ENCODE data around the gene FAM43B.

Gene FAM43B

GRCh38 chr1:20574686-20575540 lies 22.5 kb downstream of the FAM43B start:
- peak; percentile 6 to 14 (median 11) for DNase-seq
- no peaks in the 10 kb centered on the region for H3K36me3 ChIP-seq (ENCODE audit: control insufficient read depth, insufficient read depth, low read length)

GRCh38 chr1:20575541-20576336 lies 23.4 kb downstream of the FAM43B start:
- H3K9me3 ChIP-seq (ENCODE audit: control insufficient read depth, low read length), result no peaks in the 10 kb centered on the region
- no peaks in the 10 kb centered on the region for H3K36me3 ChIP-seq (ENCODE audit: control insufficient read depth, insufficient read depth, low read length)
- no peak overlapping the region for H3K4me3 ChIP-seq (ENCODE audit: insufficient read depth, low read depth, low read length, poor library complexity, severe bottlenecking)
- H3K4me1 ChIP-seq (ENCODE audit: control insufficient read depth, insufficient read depth, low read length, poor library complexity, severe bottlenecking), result no peaks in the 10 kb centered on the region
- no peak overlapping the region for H3K27ac ChIP-seq (ENCODE audit: insufficient read depth, low read length, poor library complexity, severe bottlenecking)
- no peaks in the 10 kb centered on the region for H3K27me3 ChIP-seq (replicated peaks; ENCODE audit: control insufficient read depth, insufficient read depth, low read length, poor library complexity, severe bottlenecking)
- DNase-seq, result no peak

More at GRCh38 chr1:20574686-20575540, 22.5 kb downstream of the FAM43B start:
- Histone ChIP-seq H3K4me3 (ENCODE audit: insufficient read depth, low read depth, low read length, poor library complexity, severe bottlenecking) (no peak overlapping the region), H3K9me3 (ENCODE audit: control insufficient read depth, low read length) (no peaks in the 10 kb centered on the region), H3K27ac (ENCODE audit: insufficient read depth, low read length, poor library complexity, severe bottlenecking) (no peak overlapping the region), H3K27me3 (replicated peaks; ENCODE audit: control insufficient read depth, insufficient read depth, low read length, poor library complexity, severe bottlenecking) (no peaks in the 10 kb centered on the region), H3K4me1 (ENCODE audit: control insufficient read depth, insufficient read depth, low read length, poor library complexity, severe bottlenecking) (no peaks in the 10 kb centered on the region)

GRCh38 chr1:20578062-20578461 lies 25.7 kb downstream of the FAM43B start:
- DNase-seq, result no peak
- H3K9me3 ChIP-seq (ENCODE audit: control insufficient read depth, low read length), result no peaks in the 10 kb centered on the region
- no peak overlapping the region for H3K4me3 ChIP-seq (ENCODE audit: insufficient read depth, low read depth, low read length, poor library complexity, severe bottlenecking)
- H3K36me3 ChIP-seq (ENCODE audit: control insufficient read depth, insufficient read depth, low read length), result no peaks in the 10 kb centered on the region
- H3K27ac ChIP-seq (ENCODE audit: insufficient read depth, low read length, poor library complexity, severe bottlenecking), result no peak overlapping the region
- no peaks in the 10 kb centered on the region for H3K4me1 ChIP-seq (ENCODE audit: control insufficient read depth, insufficient read depth, low read length, poor library complexity, severe bottlenecking)
- H3K27me3 ChIP-seq (replicated peaks; ENCODE audit: control insufficient read depth, insufficient read depth, low read length, poor library complexity, severe bottlenecking), result no peaks in the 10 kb centered on the region

GRCh38 chr1:20578721-20579395 lies 26.5 kb downstream of the FAM43B start:
- DNase-seq, result no peak
- no peak overlapping the region for H3K4me3 ChIP-seq (ENCODE audit: insufficient read depth, low read depth, low read length, poor library complexity, severe bottlenecking)
- H3K27me3 ChIP-seq (replicated peaks; ENCODE audit: control insufficient read depth, insufficient read depth, low read length, poor library complexity, severe bottlenecking), result no peaks in the 10 kb centered on the region
- no peaks in the 10 kb centered on the region for H3K36me3 ChIP-seq (ENCODE audit: control insufficient read depth, insufficient read depth, low read length)
- no peaks in the 10 kb centered on the region for H3K9me3 ChIP-seq (ENCODE audit: control insufficient read depth, low read length)
- H3K4me1 ChIP-seq (ENCODE audit: control insufficient read depth, insufficient read depth, low read length, poor library complexity, severe bottlenecking), result no peaks in the 10 kb centered on the region
- H3K27ac ChIP-seq (ENCODE audit: insufficient read depth, low read length, poor library complexity, severe bottlenecking), result no peak overlapping the region

GRCh38 chr1:20584890-20585289 lies 32.5 kb downstream of the FAM43B start:
- H3K4me3 ChIP-seq (ENCODE audit: insufficient read depth, low read depth, low read length, poor library complexity, severe bottlenecking), result no peak overlapping the region
- peaks cover 7% of the 10 kb centered on the region for H3K27me3 ChIP-seq (replicated peaks; ENCODE audit: control insufficient read depth, insufficient read depth, low read length, poor library complexity, severe bottlenecking)
- H3K9me3 ChIP-seq (ENCODE audit: control insufficient read depth, low read length), result no peaks in the 10 kb centered on the region
- H3K4me1 ChIP-seq (ENCODE audit: control insufficient read depth, insufficient read depth, low read length, poor library complexity, severe bottlenecking), result no peaks in the 10 kb centered on the region
- H3K36me3 ChIP-seq (ENCODE audit: control insufficient read depth, insufficient read depth, low read length), result no peaks in the 10 kb centered on the region
- no peak for DNase-seq
- H3K27ac ChIP-seq (ENCODE audit: insufficient read depth, low read length, poor library complexity, severe bottlenecking), result no peak overlapping the region

GRCh38 chr1:20586953-20587660 lies 34.7 kb downstream of the FAM43B start:
- no peak for DNase-seq
- Histone ChIP-seq H3K36me3 (ENCODE audit: control insufficient read depth, insufficient read depth, low read length) (no peaks in the 10 kb centered on the region), H3K27ac (ENCODE audit: insufficient read depth, low read length, poor library complexity, severe bottlenecking) (no peak overlapping the region), H3K4me1 (ENCODE audit: control insufficient read depth, insufficient read depth, low read length, poor library complexity, severe bottlenecking) (no peaks in the 10 kb centered on the region), H3K27me3 (replicated peaks; ENCODE audit: control insufficient read depth, insufficient read depth, low read length, poor library complexity, severe bottlenecking) (peaks cover 8% of the 10 kb centered on the region), H3K9me3 (ENCODE audit: control insufficient read depth, low read length) (no peaks in the 10 kb centered on the region), H3K4me3 (ENCODE audit: insufficient read depth, low read depth, low read length, poor library complexity, severe bottlenecking) (no peak overlapping the region)

- peaks cover 8% of the 10 kb centered on the region for H3K27me3 ChIP-seq (replicated peaks; ENCODE audit: control insufficient read depth, insufficient read depth, low read length, poor library complexity, severe bottlenecking)
- no peaks in the 10 kb centered on the region for H3K9me3 ChIP-seq (ENCODE audit: control insufficient read depth, low read length)
- no peak overlapping the region for H3K4me3 ChIP-seq (ENCODE audit: insufficient read depth, low read depth, low read length, poor library complexity, severe bottlenecking)
- no peak for DNase-seq
- H3K36me3 ChIP-seq (ENCODE audit: control insufficient read depth, insufficient read depth, low read length), result no peaks in the 10 kb centered on the region
- no peaks in the 10 kb centered on the region for H3K4me1 ChIP-seq (ENCODE audit: control insufficient read depth, insufficient read depth, low read length, poor library complexity, severe bottlenecking)
- H3K27ac ChIP-seq (ENCODE audit: insufficient read depth, low read length, poor library complexity, severe bottlenecking), result no peak overlapping the region
Measured at GRCh38 chr1:20587661-20588053, 35.3 kb downstream of the FAM43B start.

GRCh38 chr1:20588634-20589225 lies 36.4 kb downstream of the FAM43B start, which contains the start of gene CDA:
Gene CDA (plus strand): TSS chr1:20589097. CDS start chr1:20589130, 33 bp downstream.
- no peak within 1 kb of the TSS for H3K27ac ChIP-seq (ENCODE audit: insufficient read depth, low read length, poor library complexity, severe bottlenecking)
- H3K4me1 ChIP-seq (ENCODE audit: control insufficient read depth, insufficient read depth, low read length, poor library complexity, severe bottlenecking), result no peaks in the 10 kb centered on the region
- H3K9me3 ChIP-seq (ENCODE audit: control insufficient read depth, low read length), result no peaks in the 10 kb centered on the region
- H3K4me3 ChIP-seq (ENCODE audit: insufficient read depth, low read depth, low read length, poor library complexity, severe bottlenecking), result no peak within 1 kb of the TSS
- H3K36me3 ChIP-seq (ENCODE audit: control insufficient read depth, insufficient read depth, low read length), result no peaks in the 10 kb centered on the region
- H3K27me3 ChIP-seq (replicated peaks; ENCODE audit: control insufficient read depth, insufficient read depth, low read length, poor library complexity, severe bottlenecking), result peaks cover 8% of the 10 kb centered on the region
- no peak for DNase-seq
